ENCODE results near the gene PEF1.

DNA sequence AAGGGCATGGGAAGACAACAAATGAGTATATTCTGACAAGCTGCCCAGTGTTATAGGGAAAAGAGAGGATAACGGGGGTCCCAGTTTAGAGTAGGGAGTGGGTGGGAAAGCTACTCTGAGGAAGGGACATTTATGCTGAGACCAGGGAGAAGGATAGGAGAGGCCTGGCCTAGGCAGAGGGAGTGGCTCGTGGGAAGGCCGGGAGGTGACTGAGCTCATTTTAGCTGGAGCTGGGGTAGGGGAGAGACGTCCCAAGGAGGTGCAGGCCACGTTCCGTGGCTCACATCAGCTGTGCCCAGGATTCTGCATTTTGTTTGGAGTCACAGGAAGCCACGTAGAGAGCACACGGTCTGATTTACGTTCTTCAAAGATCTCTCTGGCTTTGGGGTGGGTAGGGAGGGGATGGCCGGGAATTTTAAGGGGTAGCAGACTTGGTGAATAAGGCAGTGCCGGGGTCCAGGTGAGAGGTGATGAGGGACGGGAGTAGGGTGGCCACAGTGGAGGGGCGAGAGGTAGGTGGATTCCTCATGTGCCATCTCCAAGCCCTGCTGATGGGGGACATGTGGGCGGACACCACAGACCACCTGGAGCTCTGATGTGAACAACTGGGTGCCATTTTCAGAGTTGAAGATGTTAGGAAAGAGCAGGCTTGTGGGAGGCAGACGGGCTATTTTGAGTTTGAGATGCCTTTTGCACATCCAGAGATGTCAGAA lies 63.6 kb downstream of the PEF1 start:
- TF ChIP-seq CTCF (conservative IDR thresholded peaks at IDR 0.05; ENCODE audit: low read depth, low read length) (no peak), EZH2phosphoT487 (IDR thresholded peaks at IDR 0.05; ENCODE audit: borderline replicate concordance, low read length) (no peak)
